ENCODE data around the gene SLC37A2.

- TF ChIP-seq CTCF (IDR thresholded peaks at IDR 0.05 in 4 of 5, conservative IDR thresholded peaks at IDR 0.05 in 1 of 5): no peak
- no peak for TF ChIP-seq POLR2A (IDR thresholded peaks at IDR 0.05)
These were observed 51.4 kb downstream of the SLC37A2 start for GRCh38 chr11:125114518-125114917.

Measured in gastrocnemius medialis (tissue), 4 donors.